Measurements from ENCODE around the gene CPXM2. TPM values are rescaled to one million over a fixed set of nuclear protein-coding genes. Genes with fewer than 3 reads are reported as not detected.

Gene CPXM2
- total and polyA plus RNA-seq, 9 of the 15 experiments (the other 6 are each of a cell fraction or from before 2014, with no cell fraction given) = not detected

GRCh38 chr10:123777881-123778280, 113.7 kb downstream of the CPXM2 start:
- BruUV-seq (replicated peaks) = no TSS peak
- Histone ChIP-seq H4K20me1 (replicated peaks; ENCODE audit: control insufficient read depth, insufficient read depth, low read length) (no peaks in the 10 kb centered on the region), H3K9me3 (replicated peaks; ENCODE audit: control insufficient read depth, insufficient read depth, low read depth, low read length) (0 out of 2 replicates have a peak, but pooled peaks cover 1% of the 10 kb centered on the region), H3K4me1 (replicated peaks in 1 of 2; ENCODE audit: control insufficient read depth in 2 of 2, insufficient read depth in 2 of 2, low read length in 2 of 2) (no peaks in the 10 kb centered on the region), H3K4me3 (no peak overlapping the region), H3K4me2 (ENCODE audit: insufficient read depth, low read length) (no peak overlapping the region), H3K9me1 (ENCODE audit: control insufficient read depth, insufficient read depth, low read length) (no peaks in the 10 kb centered on the region), H3K79me2 (ENCODE audit: control insufficient read depth, insufficient read depth, low read length) (no peaks in the 10 kb centered on the region), H3K27me3 (ENCODE audit: control insufficient read depth in 2 of 2, insufficient read depth in 2 of 2, low read length in 2 of 2) (peaks cover 0 to 7% of the 10 kb centered on the region in 2 experiments; a peak in 3 of 5 replicates), H2AFZ (ENCODE audit: low read depth, low read length) (no peak overlapping the region), H3K9ac (ENCODE audit: insufficient read depth in 1 of 2, low read depth in 2 of 2, low read length in 2 of 2) (no peak overlapping the region), H3K27ac (ENCODE audit: extremely low read depth, low read depth, low read length) (no peak overlapping the region), H3K36me3 (ENCODE audit: control insufficient read depth, insufficient read depth, low read length) (no peaks in the 10 kb centered on the region)
- FAIRE-seq (no peak), DNase-seq (ENCODE audit: extremely low read depth in 1 of 4, low spot score in 3 of 4) (no peak), ATAC-seq (no peak)
- WGBS (ENCODE audit: insufficient coverage, low coverage, missing lambda C conversion rate) = 3% methylated on average over 3 of the region's 3 CpGs
- ChIA-PET POLR2A (no interaction called here), CTCF (ENCODE audit: low intra/inter-chr PET ratio) (no interaction called here)
- in situ Hi-C loops (cut with MboI) = no loop called here
- no peak for TF ChIP-seq POLR2AphosphoS5 (IDR thresholded peaks at IDR 0.05; ENCODE audit: control insufficient read depth, insufficient read depth, low read depth, low read length)
- TF ChIP-seq ZMIZ1 (IDR thresholded peaks at IDR 0.05; ENCODE audit: low read depth in 2 of 2, low read length in 2 of 2) = no peak
- TF ChIP-seq SREBF1 (IDR thresholded peaks at IDR 0.05; ENCODE audit: borderline replicate concordance, low read depth, low read length) = no peak
- TF ChIP-seq CSDE1 (IDR thresholded peaks at IDR 0.05) = no peak
- intact Hi-C loops (cut with micrococcal nuclease) = no loop called here

All from K562 (cell line).